ENCODE results near the gene DCAF7.

DNA sequence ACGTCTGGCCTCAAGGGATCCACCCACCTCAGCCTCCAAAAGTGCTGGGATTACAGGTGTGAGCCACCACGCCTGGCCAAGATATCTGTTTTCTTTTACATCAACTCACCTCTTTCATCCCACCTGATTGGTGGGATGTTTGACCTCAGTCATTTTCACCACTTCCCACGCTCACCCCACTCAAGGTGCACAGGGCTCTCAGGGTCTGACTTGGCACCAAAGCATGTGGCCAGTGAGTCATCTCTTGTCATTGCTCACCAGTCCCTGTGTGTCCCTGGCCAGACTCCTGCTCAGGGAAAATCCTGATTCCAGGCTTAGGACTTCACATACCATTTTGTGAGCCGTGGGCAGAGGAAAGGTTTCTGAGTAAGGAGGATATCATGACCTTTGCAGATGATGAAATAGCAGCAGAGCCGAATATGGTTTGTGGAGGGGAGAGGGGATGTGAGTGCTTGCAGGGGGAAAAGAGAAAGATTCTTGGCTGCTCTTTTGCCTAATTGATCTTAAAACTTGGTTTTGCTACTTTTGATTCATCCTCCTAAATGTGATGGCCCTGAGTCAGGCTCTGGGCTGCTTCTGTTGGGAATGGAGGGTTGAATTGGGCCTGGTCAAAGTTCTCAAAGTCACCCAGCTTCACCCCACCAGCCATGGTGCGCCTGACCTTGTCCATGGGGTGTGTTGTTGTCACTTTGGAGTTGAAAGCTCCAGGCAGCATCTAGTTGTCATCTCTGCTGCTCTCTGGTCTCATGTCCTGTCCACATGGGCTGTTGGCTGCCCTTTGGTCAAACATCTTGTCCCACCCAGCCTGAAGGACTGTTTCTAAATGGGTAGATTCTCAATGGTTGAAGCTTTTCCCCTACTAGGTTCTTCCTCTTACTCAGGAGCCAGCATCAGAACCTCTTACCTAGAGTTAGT lies 33.1 kb upstream of the DCAF7 start:
- no peak for TF ChIP-seq POLR2AphosphoS5 (IDR thresholded peaks at IDR 0.05; ENCODE audit: borderline replicate concordance, low read depth, low read length)
- no peak for TF ChIP-seq EZH2 (IDR thresholded peaks at IDR 0.05)
- TF ChIP-seq FOXP2 (optimal IDR thresholded peaks at IDR 0.05; ENCODE audit: control extremely low read depth, extremely low read length, insufficient read depth), result no peak

Measured in SK-N-MC (cell line).